AG04450 (cell line): ENCODE data around the gene NCCRP1. TPM values are rescaled to one million over a fixed set of nuclear protein-coding genes. Genes with fewer than 3 reads are reported as not detected.

Experiments
- CTCF ChIA-PET: fragments of 300-600, 350-600 bp; formaldehyde crosslinking; extraction: SDS; loops from one replicate; lab custom pipeline; 2022; ENCODE audit warnings: antibody characterized with exemption, inconsistent platforms; lab: Charles Lee
- POLR2A ChIA-PET: fragments of 350-600 bp; formaldehyde crosslinking; extraction: SDS; loops from one replicate; lab custom pipeline; 2021; ENCODE audit warnings: antibody characterized with exemption, inconsistent platforms; lab: Yijun Ruan, JAX
- DNase-seq: peaks from one replicate; pipeline ENCODE4 v3.0.0-alpha.2; 2011; ENCODE audit warnings: low read depth, low spot score
- H3K27ac ChIP-seq: one replicate; pipeline ENCODE4 v1.5.1; 2012; ENCODE audit warnings: low read depth, low read length, control low read depth
- H3K27me3 ChIP-seq: one replicate; pipeline ENCODE4 v1.6.0; 2012; ENCODE audit warnings: low read length; ENCODE audit not compliant: control insufficient read depth, insufficient read depth
- H3K4me3 ChIP-seq: 2 replicates; pipeline ENCODE4 v1.5.1; 2011; ENCODE audit warnings: mild to moderate bottlenecking, low read depth, low read length, control low read depth
- H3K9me3 ChIP-seq: 2 replicates; pipeline ENCODE4 v1.5.1; 2012; ENCODE audit warnings: low read length; ENCODE audit not compliant: control insufficient read depth, insufficient read depth
- CTCF ChIP-seq: IDR thresholded peaks from 2 replicates; pipeline ENCODE4 v1.5.1; 2011; ENCODE audit warnings: low read depth, low read length, control low read depth, inconsistent platforms
- polyA plus RNA-seq: library from polyadenylated mRNA; depleted of rRNA; stranded (reverse); fragments of >200 nt; gene quantifications from 2 replicates; pipeline ENCODE4 v1.2.3, GENCODE V29; 2011

NCCRP1 gene
- polyA plus RNA-seq, 1 experiment = not detected

DNA sequence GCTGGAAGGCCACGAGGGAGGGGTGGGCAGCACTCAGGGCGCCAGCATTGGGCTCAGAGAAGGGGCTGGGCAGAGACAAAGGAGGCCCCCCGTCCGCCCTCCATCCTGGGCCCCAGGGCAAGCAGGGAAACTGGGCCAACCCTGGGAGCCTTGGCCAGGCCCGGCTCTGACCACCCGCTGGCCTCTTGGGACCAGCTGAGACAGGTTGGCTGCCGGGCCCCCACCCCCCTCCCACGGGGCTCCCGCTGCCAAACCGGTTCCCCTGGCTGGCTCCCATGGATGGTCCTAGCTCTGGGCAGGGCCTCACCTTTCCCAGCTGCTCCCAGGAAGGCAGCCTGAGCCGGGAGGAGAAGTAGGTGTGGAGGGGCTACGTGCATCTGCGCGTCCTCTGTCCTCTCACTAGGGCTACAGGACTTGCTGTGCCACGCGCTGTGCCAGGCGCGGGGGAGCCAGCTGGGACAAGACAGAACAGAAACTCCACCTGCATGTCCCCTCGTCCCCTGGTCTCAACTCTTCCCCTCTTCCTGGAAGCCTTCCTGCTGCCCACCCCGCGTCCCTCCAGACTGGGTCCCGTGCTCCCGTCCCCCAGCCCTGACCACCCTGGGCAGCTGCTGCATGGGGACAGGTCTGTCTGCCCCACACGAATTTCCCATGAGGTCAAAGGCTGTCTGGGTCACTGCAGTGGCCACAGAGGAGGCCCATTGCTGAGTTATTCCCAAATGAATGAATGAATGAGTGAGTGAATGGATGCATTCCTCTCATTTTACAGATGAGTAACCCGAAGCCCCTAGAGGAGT lies 29.1 kb upstream of the NCCRP1 start:
- CTCF ChIA-PET = interaction anchor here (1.6 kb wide), 1 partner anchor 45 kb away, joined by 4 read pairs; no protein-coding TSS in a partner anchor
- H3K27ac ChIP-seq = no peak overlapping the region

GRCh38 chr19:39168258-39169142 lies 28.3 kb upstream of the NCCRP1 start:
- no peaks in the 10 kb centered on the region for H3K27me3 ChIP-seq
- DNase-seq = no peak
- ChIA-PET CTCF (interaction anchor here (1.6 kb wide), 1 partner anchor 46 kb away, joined by 4 read pairs; no protein-coding TSS in a partner anchor), POLR2A (no interaction called here)
- H3K27ac ChIP-seq = no peak overlapping the region
- no peaks in the 10 kb centered on the region; the same call in 1 of the 2 replicates for H3K9me3 ChIP-seq
- TF ChIP-seq CTCF = no peak
- H3K4me3 ChIP-seq = no peak overlapping the region

More for the DNA sequence above, 29.1 kb upstream of the NCCRP1 start:
- Histone ChIP-seq H3K4me3 (no peak overlapping the region), H3K9me3 (no peaks in the 10 kb centered on the region; the same call in 1 of the 2 replicates), H3K27me3 (no peaks in the 10 kb centered on the region)
- TF ChIP-seq CTCF = no peak
- POLR2A ChIA-PET = no interaction called here
- DNase-seq = no peak

DNA sequence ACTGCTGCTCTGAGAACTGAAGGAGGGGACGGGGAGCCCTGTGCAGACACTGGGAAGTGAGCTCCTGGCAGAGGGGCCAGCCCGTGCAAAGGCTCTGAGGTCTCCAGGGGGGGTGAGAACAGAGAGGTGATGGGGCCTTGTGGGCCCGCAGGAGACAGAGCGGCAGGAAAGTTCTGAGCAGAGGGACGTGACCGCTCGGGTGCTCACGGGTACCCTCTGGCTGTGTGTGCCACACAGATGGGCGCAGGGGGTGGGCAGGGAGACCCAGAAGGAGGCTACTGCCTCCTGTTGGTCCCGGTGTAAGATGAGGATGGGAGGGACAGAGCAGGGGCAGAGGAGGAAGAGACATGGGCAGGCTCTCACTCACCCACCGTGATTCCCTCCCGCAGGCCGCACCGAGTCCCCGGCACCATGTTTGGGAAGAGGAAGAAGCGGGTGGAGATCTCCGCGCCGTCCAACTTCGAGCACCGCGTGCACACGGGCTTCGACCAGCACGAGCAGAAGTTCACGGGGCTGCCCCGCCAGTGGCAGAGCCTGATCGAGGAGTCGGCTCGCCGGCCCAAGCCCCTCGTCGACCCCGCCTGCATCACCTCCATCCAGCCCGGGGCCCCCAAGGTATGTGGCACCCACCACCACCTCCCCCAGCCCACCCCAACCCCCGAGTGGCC lies 27.5 kb upstream of the NCCRP1 start:
- Histone ChIP-seq H3K27me3 (no peaks in the 10 kb centered on the region), H3K9me3 (no peaks in the 10 kb centered on the region; the same call in 1 of the 2 replicates), H3K27ac (no peak overlapping the region), H3K4me3 (no peak overlapping the region)
- CTCF ChIA-PET = no interaction called here
- POLR2A ChIA-PET = no interaction called here
- DNase-seq = no peak
- TF ChIP-seq CTCF = no peak

GRCh38 chr19:39170386-39171231 lies 26.2 kb upstream of the NCCRP1 start:
- H3K27ac ChIP-seq = no peak overlapping the region
- no peaks in the 10 kb centered on the region; the same call in 1 of the 2 replicates for H3K9me3 ChIP-seq
- H3K27me3 ChIP-seq = no peaks in the 10 kb centered on the region
- ChIA-PET CTCF (no interaction called here), POLR2A (no interaction called here)
- no peak overlapping the region for H3K4me3 ChIP-seq
- DNase-seq = no peak
- no peak for TF ChIP-seq CTCF
